IMR-90 (cell line): Measurements from ENCODE around the gene BLTP2. TPM values are rescaled to one million over a fixed set of nuclear protein-coding genes. Genes with fewer than 3 reads are reported as not detected.
A peak's percentile ranks its signal among the peaks of the same experiment; 100 is the strongest.

ENCODE experiments used
- ATAC-seq: fragments of 200-7000 bp; cut with Tn5 transposase; 2 replicates; pipeline ENCODE4 v1.9.1; 2020; ENCODE audit warnings: low read depth, mild to moderate bottlenecking, moderate library complexity
- BruUV-seq: library from RNA; stranded (reverse); fragments of 400-500 nt; replicated peaks from 2 replicates; lab custom pipeline; 2021; lab: Mats Ljungman, UMichigan
- CTCF ChIA-PET: fragments of 300-600 bp; formaldehyde crosslinking; extraction: SDS; loops from one replicate; lab custom pipeline; 2021; ENCODE audit warnings: antibody characterized with exemption; lab: Yijun Ruan, JAX
- POLR2A ChIA-PET: fragments of 300-600 bp; sonication (Branson Sonifier 250); formaldehyde crosslinking; loops from one replicate; lab custom pipeline; 2022; ENCODE audit warnings: antibody characterized with exemption; ENCODE audit not compliant: unreplicated experiment; lab: Charles Lee
- DNase-seq: peaks from one replicate; pipeline ENCODE4 v3.0.0; 2013
- H2AFZ ChIP-seq: replicated peaks from 2 replicates; pipeline ENCODE3; 2013; ENCODE audit warnings: low read length, mild to moderate bottlenecking; ENCODE audit not compliant: poor library complexity
- H2AK5ac ChIP-seq: 2 replicates; pipeline ENCODE4 v1.6.1; 2013; ENCODE audit warnings: low read depth, low read length, inconsistent platforms
- H2AK9ac ChIP-seq: replicated peaks from 2 replicates; pipeline ENCODE3; 2013; ENCODE audit warnings: mild to moderate bottlenecking, low read depth, low read length, moderate library complexity; ENCODE audit not compliant: poor library complexity
- H2BK120ac ChIP-seq: 2 replicates; pipeline ENCODE4 v1.6.1; 2013; ENCODE audit warnings: low read depth, low read length, inconsistent platforms
- H2BK15ac ChIP-seq: 3 replicates; pipeline ENCODE4 v1.6.1; 2013; ENCODE audit warnings: low read depth, low read length, inconsistent platforms
- H2BK20ac ChIP-seq: 2 replicates; pipeline ENCODE4 v1.6.1; 2013; ENCODE audit warnings: low read depth, mild to moderate bottlenecking, inconsistent platforms, low read length, moderate library complexity
- H2BK5ac ChIP-seq: 2 replicates; pipeline ENCODE4 v1.6.1; 2013; ENCODE audit warnings: mild to moderate bottlenecking, low read depth, low read length, inconsistent platforms; ENCODE audit not compliant: poor library complexity, severe bottlenecking
- H3K14ac ChIP-seq: replicated peaks from 2 replicates; pipeline ENCODE4 v1.6.1; 2013; ENCODE audit warnings: low read depth, low read length, inconsistent platforms
- H3K18ac ChIP-seq: 2 replicates; pipeline ENCODE4 v1.6.1; 2013; ENCODE audit warnings: low read depth, low read length, control low read depth
- H3K23ac ChIP-seq: 2 replicates; pipeline ENCODE4 v1.6.1; 2013; ENCODE audit warnings: low read depth, low read length, inconsistent platforms
- H3K27ac ChIP-seq: 2 replicates; pipeline ENCODE4 v1.5.1; 2013; ENCODE audit warnings: mild to moderate bottlenecking, control low read depth, low read length; ENCODE audit not compliant: insufficient read depth
- H3K27me3 ChIP-seq: 2 replicates; pipeline ENCODE4 v1.6.1; 2013; ENCODE audit warnings: low read length; ENCODE audit not compliant: control insufficient read depth, insufficient read depth
- H3K36me3 ChIP-seq: 2 replicates; pipeline ENCODE4 v1.6.1; 2013; ENCODE audit warnings: low read length, mixed read lengths; ENCODE audit not compliant: control insufficient read depth, insufficient read depth
- H3K4ac ChIP-seq: 2 replicates; pipeline ENCODE4 v1.6.1; 2013; ENCODE audit warnings: low read depth, low read length, inconsistent platforms
- H3K4me1 ChIP-seq: 2 replicates; pipeline ENCODE4 v1.6.1; 2013; ENCODE audit warnings: low read length, mixed read lengths; ENCODE audit not compliant: control insufficient read depth, insufficient read depth
- H3K4me2 ChIP-seq: 2 replicates; pipeline ENCODE4 v1.6.1; 2013; ENCODE audit warnings: low read depth, mild to moderate bottlenecking, control low read depth, low read length, moderate library complexity
- H3K4me3 ChIP-seq: 2 replicates; pipeline ENCODE4 v1.5.1; 2013; ENCODE audit warnings: low read depth, mild to moderate bottlenecking, control low read depth, low read length, moderate library complexity; ENCODE audit not compliant: insufficient read depth
- H3K56ac ChIP-seq: 2 replicates; pipeline ENCODE4 v1.6.1; 2013; ENCODE audit warnings: low read length, inconsistent platforms; ENCODE audit not compliant: insufficient read depth; ENCODE audit errors: extremely low read depth
- H3K79me1 ChIP-seq, 2 experiments: 2 replicates each; pipeline ENCODE4 v1.6.1; 2013; ENCODE audit warnings: low read length in 2 of 2, inconsistent platforms in 1 of 2, low read depth in 1 of 2
- H3K9ac ChIP-seq: 2 replicates; pipeline ENCODE4 v1.6.1; 2013; ENCODE audit warnings: low read depth, low read length, control low read depth
- H3K9me1 ChIP-seq: 2 replicates; pipeline ENCODE4 v1.6.1; 2013; ENCODE audit warnings: low read length, inconsistent platforms; ENCODE audit not compliant: insufficient read depth
- H3K9me3 ChIP-seq: 2 replicates; pipeline ENCODE4 v1.6.1; 2013; ENCODE audit warnings: low read length; ENCODE audit not compliant: control insufficient read depth, insufficient read depth
- H4K20me1 ChIP-seq: 2 replicates; pipeline ENCODE4 v1.6.1; 2013; ENCODE audit warnings: low read length, inconsistent platforms; ENCODE audit not compliant: insufficient read depth
- H4K5ac ChIP-seq: 2 replicates; pipeline ENCODE4 v1.6.1; 2013; ENCODE audit warnings: mild to moderate bottlenecking, low read depth, low read length, control low read depth
- H4K8ac ChIP-seq, 2 experiments: 2 replicates each; pipeline ENCODE4 v1.6.1; 2013; ENCODE audit warnings: low read depth in 2 of 2, low read length in 2 of 2, control low read depth in 1 of 2, inconsistent platforms in 1 of 2
- H4K91ac ChIP-seq: 2 replicates; pipeline ENCODE4 v1.6.1; 2013; ENCODE audit warnings: low read depth, low read length, inconsistent platforms; ENCODE audit not compliant: insufficient read depth
- BHLHE40 ChIP-seq: fragments of 150-350 bp; IDR thresholded peaks from 2 replicates; pipeline ENCODE4 v1.6.1; 2016; ENCODE audit warnings: mild to moderate bottlenecking, low read depth, low read length
- CEBPB ChIP-seq: IDR thresholded peaks from 2 replicates; pipeline ENCODE4 v1.6.1; 2012; ENCODE audit warnings: low read depth, low read length, improper control_type of control experiment
- CTCF ChIP-seq: conservative IDR thresholded peaks from 2 replicates; pipeline ENCODE4 v1.5.1; 2012; ENCODE audit warnings: mild to moderate bottlenecking, low read depth, low read length, improper control_type of control experiment
- FOS ChIP-seq: fragments of 150-350 bp; IDR thresholded peaks from 2 replicates; pipeline ENCODE4 v1.6.1; 2016; ENCODE audit warnings: low read depth, low read length
- MAZ ChIP-seq: IDR thresholded peaks from 2 replicates; pipeline ENCODE4 v1.6.1; 2012; ENCODE audit warnings: low read depth, mild to moderate bottlenecking, low read length, improper control_type of control experiment, moderate library complexity, borderline replicate concordance
- MXI1 ChIP-seq: IDR thresholded peaks from 2 replicates; pipeline ENCODE4 v1.6.1; 2012; ENCODE audit warnings: low read depth, mild to moderate bottlenecking, low read length, moderate library complexity, borderline replicate concordance
- NFE2L2 ChIP-seq: fragments of 150-350 bp; IDR thresholded peaks from 2 replicates; pipeline ENCODE4 v1.6.1; 2016; ENCODE audit warnings: low read depth, mild to moderate bottlenecking, low read length
- POLR2A ChIP-seq: IDR thresholded peaks from 2 replicates; pipeline ENCODE4 v1.6.1; 2012; ENCODE audit warnings: mild to moderate bottlenecking, low read depth, low read length
- RAD21 ChIP-seq: IDR thresholded peaks from 2 replicates; pipeline ENCODE4 v1.6.1; 2012; ENCODE audit warnings: low read length, improper control_type of control experiment
- RFX5 ChIP-seq: IDR thresholded peaks from 2 replicates; pipeline ENCODE4 v1.8.0; 2012; ENCODE audit warnings: low read depth, mild to moderate bottlenecking, low read length, moderate library complexity
- SMC3 ChIP-seq: fragments of 150-350 bp; IDR thresholded peaks from 2 replicates; pipeline ENCODE4 v1.6.1; 2016; ENCODE audit warnings: low read depth, mild to moderate bottlenecking, antibody characterized with exemption, low read length, moderate library complexity
- USF2 ChIP-seq: fragments of 150-350 bp; IDR thresholded peaks from 2 replicates; pipeline ENCODE4 v1.6.1; 2017; ENCODE audit warnings: mild to moderate bottlenecking, antibody characterized with exemption, low read length, low read depth
- WGBS, 2 experiments: methylation state at CpG; one replicate each; pipeline versions ENCODE4 v1.1.5 to v1.1.7; 2013; ENCODE audit warnings: missing lambda C conversion rate in 2 of 2; ENCODE audit not compliant: insufficient read length in 1 of 2; ENCODE audit errors: extremely low coverage in 2 of 2; 5-methylcytosine and 5-hydroxymethylcytosine counted together
- dilution Hi-C: fragments of 300-500 bp; cut with HindIII; formaldehyde crosslinking; loops from one replicate; pipeline ENCODE4 v1.14.3; 2018; ENCODE audit warnings: low sequenced_read_pairs; ENCODE audit not compliant: unreplicated experiment
- in situ Hi-C: fragments of 300-500 bp; cut with MboI; formaldehyde crosslinking; loops from 3 replicates; pipeline ENCODE4 v1.14.3; 2019; ENCODE audit warnings: low sequenced_read_pairs, inconsistent platforms, mixed read lengths
- intact Hi-C: fragments of 100-400 bp; cut with micrococcal nuclease; formaldehyde crosslinking; loops from 2 replicates; pipeline ENCODE4 v1.10.0; 2022
- polyA plus RNA-seq, 3 experiments: library from polyadenylated mRNA; depleted of rRNA; stranded (reverse); fragments of >200 nt; gene quantifications; 2 replicates each; pipeline ENCODE4 v1.2.3, GENCODE V29; 2012; ENCODE audit warnings: low replicate concordance in 1 of 3
- total RNA-seq: library from RNA; depleted of rRNA; stranded (reverse); fragments of >200 nt; gene quantifications from 2 replicates; pipeline ENCODE4 v1.2.3, GENCODE V29; 2012
- TF ChIP-seq, protein P1 (sequence below): fragments of 150-350 bp; IDR thresholded peaks from 2 replicates; pipeline ENCODE4 v1.6.1; 2016; ENCODE audit warnings: low read depth, mild to moderate bottlenecking, low read length, moderate library complexity, borderline replicate concordance

The BLTP2 gene
- total and polyA plus RNA-seq, 2 of the 4 experiments (the other 2 are of a cell fraction), result 42.3 to 174 TPM

DNA sequence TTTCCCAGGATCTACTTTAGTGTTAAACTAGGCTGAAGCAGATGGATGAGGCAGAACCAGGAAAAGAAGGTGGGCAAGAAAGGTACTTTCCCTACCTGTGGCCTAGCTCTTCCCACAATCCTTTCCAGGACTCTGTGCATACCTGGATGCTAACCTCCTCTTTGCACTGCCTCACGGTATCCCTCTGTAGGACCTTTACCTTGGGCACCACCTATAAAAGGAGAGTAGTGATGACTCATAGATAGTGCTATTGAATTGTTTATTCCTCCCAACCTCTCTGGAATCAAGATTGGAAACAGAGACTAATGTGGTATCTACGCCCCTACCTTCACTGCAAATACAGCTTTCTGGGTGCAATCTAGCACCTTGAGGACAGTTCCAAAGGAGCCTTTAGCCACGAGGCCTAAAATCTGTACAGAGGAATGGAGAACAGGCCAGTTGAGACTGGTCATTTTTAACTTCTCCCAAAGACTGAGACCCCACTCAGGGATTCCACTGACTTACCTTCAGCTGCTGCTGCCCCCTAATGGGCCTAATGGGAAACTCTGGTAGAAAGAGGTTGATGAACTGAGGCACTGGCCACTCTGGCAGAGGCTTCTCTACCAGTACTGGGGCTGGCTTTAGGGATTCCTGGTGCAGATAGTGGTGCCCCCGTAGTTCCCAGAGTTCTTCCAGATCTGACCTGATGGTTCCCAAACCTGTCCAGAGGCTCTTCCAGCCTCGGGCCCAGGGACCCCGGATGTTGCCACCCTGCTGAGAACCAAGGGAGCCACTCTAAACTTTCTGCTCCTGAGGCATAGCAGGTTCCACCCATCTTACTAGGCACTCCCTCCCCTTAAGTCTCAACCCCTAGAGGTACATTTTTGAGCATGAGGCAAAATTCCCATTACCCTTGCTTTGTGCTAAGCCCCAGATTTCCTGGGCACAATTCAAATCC lies 31.8 kb downstream of the BLTP2 start:
- Histone ChIP-seq H3K4me2 (no peak overlapping the region), H3K79me1 (no peaks in the 10 kb centered on the region), H3K9me1 (no peaks in the 10 kb centered on the region), H3K27ac (no peak overlapping the region), H3K23ac (no peak overlapping the region), H3K14ac (no peak overlapping the region), H3K56ac (no peak overlapping the region), H2BK120ac (no peak overlapping the region), H4K8ac (no peak overlapping the region), H4K20me1 (peaks cover 8% of the 10 kb centered on the region; the same call in 1 of the 2 replicates), H3K27me3 (no peaks in the 10 kb centered on the region), H3K9me3 (no peaks in the 10 kb centered on the region), H2AK5ac (no peak overlapping the region), H2BK15ac (no peak overlapping the region), H3K4ac (no peak overlapping the region), H2AFZ (no peak overlapping the region), H2BK5ac (no peak overlapping the region), H4K5ac (no peak overlapping the region), H3K18ac (no peak overlapping the region), H2AK9ac (no peak overlapping the region), H3K36me3 (peaks cover 41% of the 10 kb centered on the region), H3K9ac (no peak overlapping the region), H2BK20ac (no peak overlapping the region), H4K91ac (no peak overlapping the region), H3K4me1 (no peaks in the 10 kb centered on the region), H3K4me3 (no peak overlapping the region)
- BruUV-seq, result no TSS peak
- CTCF ChIA-PET, result interaction anchor here (0.8 to 1.3 kb wide), 4 partner anchors 11 to 118 kb away, joined by 3 to 5 read pairs (median 4); partner anchors contain the start of gene BLTP2
- WGBS, 2 experiments, result 85% methylated on average over 2 of the region's 6 CpGs; no CpG with 5 or more reads in 1 of the 2 experiments
- intact Hi-C loops (loop anchor here (1.0 kb wide), 1 partner anchor 119 kb away; no protein-coding TSS in a partner anchor), dilution Hi-C loops (no loop called here), in situ Hi-C loops (loop anchor here (10.0 kb wide), 1 partner anchor 118 kb away; no protein-coding TSS in a partner anchor)
- POLR2A ChIA-PET, result no interaction called here
- peak; percentile 22 for DNase-seq
- peak; percentile 90 for ATAC-seq
- TF ChIP-seq CTCF (peak; percentile 59), CEBPB (no peak), RFX5 (no peak), FOS (peak; percentile 40; the same call in 1 of the 2 replicates), MXI1 (no peak), POLR2A (no peak), BHLHE40 (no peak), NFE2L2 (no peak), MAZ (no peak), USF2 (no peak), RAD21 (peak; percentile 59), SMC3 (peak; percentile 51; the same call in 1 of the 2 replicates)
- TF ChIP-seq, protein P1, sequence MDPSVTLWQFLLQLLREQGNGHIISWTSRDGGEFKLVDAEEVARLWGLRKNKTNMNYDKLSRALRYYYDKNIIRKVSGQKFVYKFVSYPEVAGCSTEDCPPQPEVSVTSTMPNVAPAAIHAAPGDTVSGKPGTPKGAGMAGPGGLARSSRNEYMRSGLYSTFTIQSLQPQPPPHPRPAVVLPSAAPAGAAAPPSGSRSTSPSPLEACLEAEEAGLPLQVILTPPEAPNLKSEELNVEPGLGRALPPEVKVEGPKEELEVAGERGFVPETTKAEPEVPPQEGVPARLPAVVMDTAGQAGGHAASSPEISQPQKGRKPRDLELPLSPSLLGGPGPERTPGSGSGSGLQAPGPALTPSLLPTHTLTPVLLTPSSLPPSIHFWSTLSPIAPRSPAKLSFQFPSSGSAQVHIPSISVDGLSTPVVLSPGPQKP, result no peak
